ENCODE data around the gene PSMB8.
"Not testable (repeated sequence)": the region's sequence is repeated elsewhere in the genome, so short reads cannot be mapped to it uniquely, and the experiment has no call there.

Gene PSMB8

GRCh38 chr6:32843979-32844838 is at the start of gene PSMB8:
Gene PSMB8 (minus strand): TSS chr6:32844047. CDS start chr6:32843996, 51 bp downstream.
- H3K4me1 ChIP-seq (ENCODE audit: control insufficient read depth, insufficient read depth, low read length) = peaks cover 3% of the 10 kb centered on the region; the same call in 1 of the 2 replicates
- H3K36me3 ChIP-seq (ENCODE audit: control insufficient read depth, insufficient read depth, low read length) = peaks cover 8% of the 10 kb centered on the region; the same call in 1 of the 2 replicates
- H3K9ac ChIP-seq (ENCODE audit: low read length) = peak within 1 kb of the TSS; percentile 45
- no peak within 1 kb of the TSS for H3K27ac ChIP-seq (ENCODE audit: low read depth, low read length)
- peak within 1 kb of the TSS; percentile 75 for H3K4me3 ChIP-seq (ENCODE audit: low read depth, low read length)
- H3K9me3 ChIP-seq (ENCODE audit: control insufficient read depth, insufficient read depth, low read depth, low read length) = no peaks in the 10 kb centered on the region
- H3K27me3 ChIP-seq (ENCODE audit: control insufficient read depth, insufficient read depth, low read length) = peaks cover 75% of the 10 kb centered on the region

- H3K4me3 ChIP-seq (ENCODE audit: low read depth, low read length) = no peak overlapping the region
- H3K9ac ChIP-seq (ENCODE audit: low read length) = no peak overlapping the region
- H3K27me3 ChIP-seq (ENCODE audit: control insufficient read depth, insufficient read depth, low read length) = no peaks in the 10 kb centered on the region
- H3K4me1 ChIP-seq (ENCODE audit: control insufficient read depth, insufficient read depth, low read length) = peaks cover 9% of the 10 kb centered on the region; the same call in 1 of the 2 replicates
- no peaks in the 10 kb centered on the region for H3K36me3 ChIP-seq (ENCODE audit: control insufficient read depth, insufficient read depth, low read length)
- H3K9me3 ChIP-seq (ENCODE audit: control insufficient read depth, insufficient read depth, low read depth, low read length) = no peaks in the 10 kb centered on the region
- no peak overlapping the region for H3K27ac ChIP-seq (ENCODE audit: low read depth, low read length)
Observed at GRCh38 chr6:32890831-32891230, 47.0 kb upstream of the PSMB8 start.

DNA sequence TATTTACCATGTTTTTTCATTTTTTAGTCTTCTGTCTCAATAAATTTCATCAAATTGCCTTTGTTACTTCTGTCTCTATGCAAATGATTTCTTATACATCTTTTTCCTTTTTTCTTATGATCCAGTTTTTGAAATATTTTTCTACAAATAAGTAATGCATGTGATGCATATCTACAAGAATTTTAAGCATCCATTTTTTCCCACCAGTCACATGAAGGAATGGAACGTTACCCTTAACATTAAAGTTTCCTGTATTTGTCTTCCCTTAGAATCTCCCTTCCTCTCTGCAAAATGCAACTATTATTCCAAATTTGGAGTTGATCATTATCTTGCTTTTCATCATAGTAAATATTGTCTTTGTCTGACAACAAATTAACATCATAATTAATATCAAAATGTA is 45.7 kb upstream of the PSMB8 start:
- H3K36me3 ChIP-seq (ENCODE audit: control insufficient read depth, insufficient read depth, low read length) = no peaks in the 10 kb centered on the region
- no peak overlapping the region for H3K4me3 ChIP-seq (ENCODE audit: low read depth, low read length)
- H3K9me3 ChIP-seq (ENCODE audit: control insufficient read depth, insufficient read depth, low read depth, low read length) = no peaks in the 10 kb centered on the region
- no peak overlapping the region for H3K27ac ChIP-seq (ENCODE audit: low read depth, low read length)
- no peaks in the 10 kb centered on the region for H3K27me3 ChIP-seq (ENCODE audit: control insufficient read depth, insufficient read depth, low read length)
- 0 out of 2 replicates have a peak, but pooled peaks cover 3% of the 10 kb centered on the region for H3K4me1 ChIP-seq (ENCODE audit: control insufficient read depth, insufficient read depth, low read length)
- H3K9ac ChIP-seq (ENCODE audit: low read length) = no peak overlapping the region

DNA sequence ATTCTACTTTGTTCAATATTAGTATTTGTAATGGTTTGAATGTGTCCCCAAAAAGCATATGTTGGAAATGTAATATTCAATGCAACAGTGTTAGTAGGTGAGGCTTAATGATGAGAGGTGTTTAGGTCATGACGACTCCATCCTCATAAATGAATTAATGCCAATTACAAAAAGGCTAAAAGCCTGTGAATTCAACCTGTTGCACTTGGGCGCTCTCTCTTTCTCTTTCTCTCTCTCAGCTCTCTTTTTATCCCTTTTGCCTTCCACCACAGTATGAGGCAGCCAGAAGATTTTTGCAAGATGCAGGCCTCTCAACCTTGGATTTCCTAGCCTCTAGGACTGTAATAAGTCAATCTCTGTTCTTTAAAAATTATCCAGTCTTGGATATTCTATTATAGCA is 44.7 kb upstream of the PSMB8 start:
- no peak overlapping the region for H3K9ac ChIP-seq (ENCODE audit: low read length)

GRCh38 chr6:32887616-32888015 is 43.8 kb upstream of the PSMB8 start:
- H3K27me3 ChIP-seq (ENCODE audit: control insufficient read depth, insufficient read depth, low read length) = no peaks in the 10 kb centered on the region
- no peak overlapping the region for H3K27ac ChIP-seq (ENCODE audit: low read depth, low read length)
- no peaks in the 10 kb centered on the region for H3K4me1 ChIP-seq (ENCODE audit: control insufficient read depth, insufficient read depth, low read length)
- no peaks in the 10 kb centered on the region for H3K36me3 ChIP-seq (ENCODE audit: control insufficient read depth, insufficient read depth, low read length)
- no peak overlapping the region for H3K4me3 ChIP-seq (ENCODE audit: low read depth, low read length)
- H3K9me3 ChIP-seq (ENCODE audit: control insufficient read depth, insufficient read depth, low read depth, low read length) = no peaks in the 10 kb centered on the region
- no peak overlapping the region for H3K9ac ChIP-seq (ENCODE audit: low read length)

More for the DNA sequence above, 44.7 kb upstream of the PSMB8 start:
- Histone ChIP-seq H3K36me3 (ENCODE audit: control insufficient read depth, insufficient read depth, low read length) (no peaks in the 10 kb centered on the region), H3K9me3 (ENCODE audit: control insufficient read depth, insufficient read depth, low read depth, low read length) (no peaks in the 10 kb centered on the region), H3K27me3 (ENCODE audit: control insufficient read depth, insufficient read depth, low read length) (no peaks in the 10 kb centered on the region), H3K27ac (ENCODE audit: low read depth, low read length) (no peak overlapping the region), H3K4me1 (ENCODE audit: control insufficient read depth, insufficient read depth, low read length) (0 out of 2 replicates have a peak, but pooled peaks cover under 1% of the 10 kb centered on the region), H3K4me3 (ENCODE audit: low read depth, low read length) (no peak overlapping the region)

- H3K27ac ChIP-seq (ENCODE audit: low read depth, low read length) = no peak overlapping the region
- H3K4me1 ChIP-seq (ENCODE audit: control insufficient read depth, insufficient read depth, low read length) = no peaks in the 10 kb centered on the region
- H3K4me3 ChIP-seq (ENCODE audit: low read depth, low read length) = no peak overlapping the region
- no peaks in the 10 kb centered on the region for H3K36me3 ChIP-seq (ENCODE audit: control insufficient read depth, insufficient read depth, low read length)
- H3K9me3 ChIP-seq (ENCODE audit: control insufficient read depth, insufficient read depth, low read depth, low read length) = no peaks in the 10 kb centered on the region
- H3K9ac ChIP-seq (ENCODE audit: low read length) = no peak overlapping the region
- H3K27me3 ChIP-seq (ENCODE audit: control insufficient read depth, insufficient read depth, low read length) = no peaks in the 10 kb centered on the region
Observed at GRCh38 chr6:32886681-32887383, 43.0 kb upstream of the PSMB8 start.

DNA sequence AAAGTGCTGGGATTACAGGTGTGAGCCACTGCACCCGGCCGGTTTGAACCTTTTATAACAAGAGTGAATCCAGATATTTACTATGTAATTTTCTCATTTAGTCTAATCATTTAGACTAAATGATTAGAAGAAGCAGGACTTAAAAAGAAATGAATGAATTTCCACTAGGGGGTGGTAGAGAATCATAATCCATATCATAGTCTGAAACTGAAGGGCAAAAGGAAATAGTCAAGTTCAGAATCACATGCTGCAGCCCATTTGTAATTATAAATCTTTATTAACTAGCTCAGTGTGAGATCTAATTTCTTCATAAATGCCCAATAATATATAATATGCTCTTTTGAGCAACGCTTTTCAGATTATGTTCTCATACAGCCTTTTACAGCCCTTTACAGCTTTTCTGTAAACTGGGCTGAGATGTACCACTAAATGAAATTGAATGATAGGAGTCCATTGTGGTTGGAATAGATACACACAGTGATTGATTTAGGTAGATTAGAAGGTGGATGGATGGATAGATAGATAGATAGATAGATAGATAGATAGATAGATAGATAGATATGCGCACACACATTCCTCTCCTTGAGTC is 41.9 kb upstream of the PSMB8 start:
- H3K9ac ChIP-seq (ENCODE audit: low read length) = no peak overlapping the region
- H3K4me1 ChIP-seq (ENCODE audit: control insufficient read depth, insufficient read depth, low read length) = no peaks in the 10 kb centered on the region
- H3K9me3 ChIP-seq (ENCODE audit: control insufficient read depth, insufficient read depth, low read depth, low read length) = no peaks in the 10 kb centered on the region
- H3K4me3 ChIP-seq (ENCODE audit: low read depth, low read length) = no peak overlapping the region
- no peaks in the 10 kb centered on the region for H3K36me3 ChIP-seq (ENCODE audit: control insufficient read depth, insufficient read depth, low read length)
- H3K27ac ChIP-seq (ENCODE audit: low read depth, low read length) = no peak overlapping the region
- no peaks in the 10 kb centered on the region for H3K27me3 ChIP-seq (ENCODE audit: control insufficient read depth, insufficient read depth, low read length)

DNA sequence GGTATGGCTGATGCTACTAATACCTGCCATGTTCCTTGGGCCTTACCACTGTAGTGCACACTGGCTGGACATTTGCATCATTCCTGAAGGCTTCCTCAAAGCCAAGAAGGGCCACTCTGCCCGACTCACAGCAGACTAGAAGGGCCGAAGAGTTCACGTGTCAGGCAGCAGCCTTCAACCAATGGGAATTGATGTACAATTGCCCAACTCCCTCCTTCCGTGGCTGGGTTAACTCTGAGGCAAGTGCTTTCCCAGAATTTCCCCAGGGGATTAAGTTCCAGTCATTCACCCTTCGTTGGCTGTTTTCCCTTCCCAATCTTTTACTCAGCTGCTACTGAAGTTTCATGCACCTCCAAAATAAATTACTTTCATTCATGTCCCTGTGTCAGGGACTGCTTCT is 39.9 kb upstream of the PSMB8 start:
- H3K9ac ChIP-seq (ENCODE audit: low read length) = no peak overlapping the region
- no peaks in the 10 kb centered on the region for H3K4me1 ChIP-seq (ENCODE audit: control insufficient read depth, insufficient read depth, low read length)
- H3K27ac ChIP-seq (ENCODE audit: low read depth, low read length) = no peak overlapping the region
- no peaks in the 10 kb centered on the region; the same call in 1 of the 2 replicates for H3K27me3 ChIP-seq (ENCODE audit: control insufficient read depth, insufficient read depth, low read length)
- no peak overlapping the region for H3K4me3 ChIP-seq (ENCODE audit: low read depth, low read length)
- H3K36me3 ChIP-seq (ENCODE audit: control insufficient read depth, insufficient read depth, low read length) = no peaks in the 10 kb centered on the region
- no peaks in the 10 kb centered on the region for H3K9me3 ChIP-seq (ENCODE audit: control insufficient read depth, insufficient read depth, low read depth, low read length)

GRCh38 chr6:32882879-32883250 is 39.0 kb upstream of the PSMB8 start:
- no peaks in the 10 kb centered on the region; the same call in 1 of the 2 replicates for H3K27me3 ChIP-seq (ENCODE audit: control insufficient read depth, insufficient read depth, low read length)
- H3K9me3 ChIP-seq (ENCODE audit: control insufficient read depth, insufficient read depth, low read depth, low read length) = no peaks in the 10 kb centered on the region
- H3K27ac ChIP-seq (ENCODE audit: low read depth, low read length) = no peak overlapping the region
- H3K4me1 ChIP-seq (ENCODE audit: control insufficient read depth, insufficient read depth, low read length) = no peaks in the 10 kb centered on the region
- no peak overlapping the region for H3K4me3 ChIP-seq (ENCODE audit: low read depth, low read length)
- H3K36me3 ChIP-seq (ENCODE audit: control insufficient read depth, insufficient read depth, low read length) = no peaks in the 10 kb centered on the region
- no peak overlapping the region for H3K9ac ChIP-seq (ENCODE audit: low read length)

DNA sequence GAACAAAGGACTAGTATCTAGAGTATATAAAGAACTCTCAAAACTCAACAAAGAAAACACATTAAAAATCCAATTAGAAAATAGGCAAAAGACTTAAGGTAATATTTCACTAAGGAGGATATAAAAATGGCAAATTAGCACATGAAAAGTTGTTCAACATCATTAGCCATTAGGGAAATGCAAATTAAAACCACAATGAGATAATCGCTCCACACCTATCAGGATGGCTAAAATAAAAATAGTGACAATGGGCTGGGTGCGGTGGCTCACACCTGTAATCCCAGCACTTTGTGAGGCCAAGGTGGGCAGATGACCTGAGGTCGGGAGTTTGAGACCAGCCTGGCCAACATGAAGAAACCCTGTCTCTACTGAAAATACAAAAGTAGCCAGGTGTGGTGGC is 37.1 kb upstream of the PSMB8 start:
- H3K9ac ChIP-seq (ENCODE audit: low read length); H3K27ac ChIP-seq (ENCODE audit: low read depth, low read length); H3K9me3 ChIP-seq (ENCODE audit: control insufficient read depth, insufficient read depth, low read depth, low read length); H3K4me1 ChIP-seq (ENCODE audit: control insufficient read depth, insufficient read depth, low read length); H3K36me3 ChIP-seq (ENCODE audit: control insufficient read depth, insufficient read depth, low read length); H3K27me3 ChIP-seq (ENCODE audit: control insufficient read depth, insufficient read depth, low read length); H3K4me3 ChIP-seq (ENCODE audit: low read depth, low read length): not testable (repeated sequence)

DNA sequence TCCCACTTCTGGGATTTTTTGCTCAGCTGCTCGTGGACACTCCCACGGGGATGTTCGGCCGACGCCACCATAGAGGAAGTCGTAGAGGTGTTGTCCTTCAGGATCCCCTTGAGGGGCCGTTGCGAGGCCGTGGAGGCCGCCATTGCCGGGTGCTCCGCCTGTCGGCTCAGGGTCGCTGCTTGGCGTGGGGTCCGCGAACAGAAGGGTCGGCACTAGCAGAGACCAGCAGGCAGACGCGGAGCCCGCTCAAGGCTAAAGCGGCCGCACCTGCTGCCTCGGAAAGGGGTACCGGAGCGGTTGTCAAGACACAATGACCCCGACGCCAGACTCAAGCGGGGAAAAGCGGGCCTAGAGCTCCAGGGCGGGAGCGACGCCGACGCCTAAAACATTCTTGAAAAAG is 35.8 kb upstream of the PSMB8 start:
- Histone ChIP-seq H3K4me3 (ENCODE audit: low read depth, low read length) (no peak overlapping the region), H3K36me3 (ENCODE audit: control insufficient read depth, insufficient read depth, low read length) (no peaks in the 10 kb centered on the region), H3K9ac (ENCODE audit: low read length) (no peak overlapping the region)

More for the DNA sequence above, 35.8 kb upstream of the PSMB8 start:
- H3K4me1 ChIP-seq (ENCODE audit: control insufficient read depth, insufficient read depth, low read length) = no peaks in the 10 kb centered on the region
- no peaks in the 10 kb centered on the region for H3K9me3 ChIP-seq (ENCODE audit: control insufficient read depth, insufficient read depth, low read depth, low read length)
- H3K27me3 ChIP-seq (ENCODE audit: control insufficient read depth, insufficient read depth, low read length) = no peaks in the 10 kb centered on the region; the same call in 1 of the 2 replicates
- no peak overlapping the region for H3K27ac ChIP-seq (ENCODE audit: low read depth, low read length)
